Body of pancreas (tissue), 4 donors: ENCODE results near the gene ADAM15.

ENCODE experiments used
- POLR2A ChIP-seq, 3 donors: fragments of 450-650 bp; IDR thresholded peaks; one replicate each; pipeline ENCODE4 v1.6.1; 2016; ENCODE audit warnings: antibody characterized with exemption in 3 of 3, mild to moderate bottlenecking in 2 of 3
- TF ChIP-seq, protein P1 (sequence below), 7 experiments: fragments of 450-650 bp in 4 of 7; fragments of 200-600 bp in 3 of 7; sonication (generic) in 3 of 7; IDR thresholded peaks; one replicate each; pipeline ENCODE4 v1.5.1; 2016 to 2019; ENCODE audit warnings: antibody characterized with exemption in 7 of 7

DNA sequence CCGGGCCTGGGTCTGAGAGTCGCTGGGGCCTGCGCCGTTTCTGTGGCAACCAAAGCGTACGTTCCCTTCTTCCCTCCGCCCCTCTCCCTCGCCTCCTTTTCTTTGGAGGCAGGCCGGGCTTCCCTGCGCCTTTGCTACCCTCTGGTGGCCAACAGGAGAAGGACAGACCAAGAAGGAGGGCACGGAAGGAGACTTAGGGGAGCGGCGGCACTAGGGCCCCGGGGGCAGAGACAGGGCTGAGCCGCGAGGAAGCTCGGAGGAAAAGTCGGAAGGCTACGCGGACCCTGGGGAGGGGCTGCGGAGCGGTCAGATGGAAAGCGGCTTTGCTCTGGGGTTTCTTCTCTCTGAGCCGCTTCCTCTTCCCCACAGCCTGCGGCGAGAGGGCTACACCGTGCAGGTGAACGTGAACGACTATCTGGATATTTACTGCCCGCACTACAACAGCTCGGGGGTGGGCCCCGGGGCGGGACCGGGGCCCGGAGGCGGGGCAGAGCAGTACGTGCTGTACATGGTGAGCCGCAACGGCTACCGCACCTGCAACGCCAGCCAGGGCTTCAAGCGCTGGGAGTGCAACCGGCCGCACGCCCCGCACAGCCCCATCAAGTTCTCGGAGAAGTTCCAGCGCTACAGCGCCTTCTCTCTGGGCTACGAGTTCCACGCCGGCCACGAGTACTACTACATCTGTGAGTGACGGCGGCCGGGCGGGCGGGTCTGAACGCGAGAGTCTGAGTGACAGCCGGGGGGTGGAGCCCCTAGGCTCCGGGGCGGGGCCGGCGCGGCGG is 33.8 kb downstream of the ADAM15 start:
- TF ChIP-seq, protein P1, sequence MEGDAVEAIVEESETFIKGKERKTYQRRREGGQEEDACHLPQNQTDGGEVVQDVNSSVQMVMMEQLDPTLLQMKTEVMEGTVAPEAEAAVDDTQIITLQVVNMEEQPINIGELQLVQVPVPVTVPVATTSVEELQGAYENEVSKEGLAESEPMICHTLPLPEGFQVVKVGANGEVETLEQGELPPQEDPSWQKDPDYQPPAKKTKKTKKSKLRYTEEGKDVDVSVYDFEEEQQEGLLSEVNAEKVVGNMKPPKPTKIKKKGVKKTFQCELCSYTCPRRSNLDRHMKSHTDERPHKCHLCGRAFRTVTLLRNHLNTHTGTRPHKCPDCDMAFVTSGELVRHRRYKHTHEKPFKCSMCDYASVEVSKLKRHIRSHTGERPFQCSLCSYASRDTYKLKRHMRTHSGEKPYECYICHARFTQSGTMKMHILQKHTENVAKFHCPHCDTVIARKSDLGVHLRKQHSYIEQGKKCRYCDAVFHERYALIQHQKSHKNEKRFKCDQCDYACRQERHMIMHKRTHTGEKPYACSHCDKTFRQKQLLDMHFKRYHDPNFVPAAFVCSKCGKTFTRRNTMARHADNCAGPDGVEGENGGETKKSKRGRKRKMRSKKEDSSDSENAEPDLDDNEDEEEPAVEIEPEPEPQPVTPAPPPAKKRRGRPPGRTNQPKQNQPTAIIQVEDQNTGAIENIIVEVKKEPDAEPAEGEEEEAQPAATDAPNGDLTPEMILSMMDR (IDR thresholded peaks at IDR 0.05) = peak; percentile 86 to 99 (median 98)
- peak; percentile 26 to 63 (median 61) for TF ChIP-seq POLR2A (IDR thresholded peaks at IDR 0.05)
